ENCODE data around the gene ANXA3.

Gene ANXA3

DNA sequence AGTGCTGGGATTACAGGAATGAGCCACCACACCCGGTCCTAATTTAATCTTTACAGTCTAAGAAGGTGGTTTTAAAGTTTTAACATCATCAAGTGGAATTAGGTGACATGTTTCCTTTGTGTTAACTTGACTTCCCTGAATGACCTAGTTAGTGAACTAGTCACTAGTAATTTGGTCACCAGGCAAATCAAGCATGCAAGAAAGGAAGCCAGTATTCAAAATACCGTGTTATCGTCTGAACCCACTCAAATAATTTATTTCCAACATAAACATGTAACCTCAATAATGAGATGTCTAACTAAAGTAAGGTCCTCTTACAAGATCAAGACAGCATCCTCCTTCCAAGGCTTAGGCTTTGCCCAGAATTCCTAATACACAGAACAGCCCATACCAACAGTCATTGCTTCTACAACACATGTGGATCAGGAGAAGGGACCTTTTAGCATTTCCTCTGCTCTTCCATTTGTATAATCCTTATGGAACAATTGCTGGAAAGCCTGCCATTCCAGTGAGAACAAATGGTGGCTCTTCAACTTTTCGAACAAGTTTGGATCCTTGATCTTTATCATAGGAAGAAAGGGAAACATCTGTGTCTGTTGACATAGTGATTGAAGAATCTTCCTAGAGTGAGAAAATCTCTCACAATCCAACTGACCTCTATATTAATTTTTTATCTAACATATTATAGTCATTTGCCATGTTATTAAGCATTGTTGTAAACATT, 97.2 kb downstream of the ANXA3 start:
- no peak for DNase-seq

DNA sequence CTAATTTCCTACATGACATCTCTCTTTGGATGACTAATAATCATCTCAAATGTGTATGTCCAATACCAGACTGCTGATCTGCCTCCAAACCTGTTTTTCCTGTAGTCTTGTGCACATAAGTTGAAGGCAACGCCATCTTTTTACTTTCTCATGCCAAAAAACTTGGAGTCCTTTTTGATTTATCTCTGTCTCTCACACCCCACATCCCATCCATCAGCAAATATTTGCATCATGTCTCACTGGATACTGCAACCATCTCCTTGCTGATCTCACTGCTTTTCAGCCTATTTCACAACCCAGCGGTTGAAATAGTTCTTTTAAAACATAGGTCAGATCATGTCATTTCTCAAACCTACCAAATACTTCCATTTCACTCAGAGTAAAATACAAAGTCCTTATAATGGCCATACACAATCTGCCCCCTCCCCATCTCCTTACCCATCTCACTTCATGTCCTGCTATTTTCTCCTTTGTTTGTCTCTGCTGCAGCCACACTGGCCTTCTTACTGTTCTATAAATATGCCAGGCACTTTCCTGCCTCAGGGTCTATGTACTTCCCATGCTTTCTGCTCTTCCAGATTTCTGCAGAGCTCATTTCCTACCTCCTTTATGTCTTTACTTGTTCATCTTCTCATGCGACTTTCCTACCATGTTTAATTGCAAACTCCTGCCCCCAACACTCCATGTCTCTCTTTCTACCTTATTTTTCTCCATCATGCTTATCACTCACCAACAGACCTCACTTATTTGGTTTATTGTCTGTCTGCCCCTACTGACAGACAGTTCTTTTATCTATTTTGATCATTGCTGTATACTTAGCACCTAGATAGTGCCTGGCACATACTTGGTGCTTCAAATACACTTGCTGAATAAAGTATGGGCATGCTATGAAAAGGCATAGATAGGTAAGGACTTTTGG, 98.8 kb downstream of the ANXA3 start:
- DNase-seq = no peak

GRCh38 chr4:78651250-78651860, 99.8 kb downstream of the ANXA3 start:
- no peak for DNase-seq

DNA sequence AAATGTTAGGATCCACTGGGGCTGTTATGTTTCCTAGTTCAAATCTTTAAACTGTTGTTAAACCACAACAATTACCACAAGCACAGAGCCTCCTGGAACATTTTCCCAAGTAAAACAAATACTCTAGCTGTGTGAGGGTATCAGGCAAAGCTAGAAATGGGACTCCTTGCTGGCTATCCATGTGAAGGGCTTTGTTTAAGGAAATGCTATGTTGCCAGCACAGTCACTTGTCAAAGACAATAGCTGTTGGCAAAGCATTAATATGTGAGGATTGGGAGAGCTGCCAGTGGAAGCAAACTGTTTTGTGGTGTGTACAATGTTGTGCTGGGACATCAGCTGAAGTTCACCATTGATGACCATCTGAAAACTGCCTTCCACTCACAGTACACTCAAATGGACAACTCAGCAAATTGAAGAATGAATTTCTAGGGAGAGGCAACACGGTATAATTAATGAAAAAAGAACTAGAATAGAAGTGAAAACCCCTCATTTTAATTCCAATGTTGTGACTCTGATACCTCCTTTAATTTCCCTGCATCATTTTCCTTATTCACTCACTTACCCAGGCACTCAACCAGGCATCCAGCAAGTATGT, 100.8 kb downstream of the ANXA3 start:
- no peak for DNase-seq

DNA sequence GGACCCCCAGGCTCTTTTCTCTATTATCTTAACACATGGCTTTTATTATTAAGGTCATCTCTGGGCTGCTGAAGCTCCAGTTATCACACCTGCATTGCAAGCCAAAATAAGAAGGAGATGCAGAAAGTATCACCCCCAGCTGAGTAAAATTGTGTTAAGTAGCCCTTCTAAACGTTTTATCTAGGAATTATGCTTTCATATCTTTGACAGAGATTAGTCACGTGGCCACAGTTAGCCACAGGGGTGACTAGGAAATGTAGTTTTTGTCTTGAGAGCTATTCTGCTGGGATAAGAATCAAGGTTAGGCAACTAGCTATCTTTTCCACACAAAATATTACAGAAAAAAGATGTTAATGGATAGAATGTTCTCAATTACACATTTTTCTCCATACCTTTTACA, 102.1 kb downstream of the ANXA3 start:
- no peak for DNase-seq

GRCh38 chr4:78654807-78655206, 103.2 kb downstream of the ANXA3 start:
- no peak for DNase-seq

DNA sequence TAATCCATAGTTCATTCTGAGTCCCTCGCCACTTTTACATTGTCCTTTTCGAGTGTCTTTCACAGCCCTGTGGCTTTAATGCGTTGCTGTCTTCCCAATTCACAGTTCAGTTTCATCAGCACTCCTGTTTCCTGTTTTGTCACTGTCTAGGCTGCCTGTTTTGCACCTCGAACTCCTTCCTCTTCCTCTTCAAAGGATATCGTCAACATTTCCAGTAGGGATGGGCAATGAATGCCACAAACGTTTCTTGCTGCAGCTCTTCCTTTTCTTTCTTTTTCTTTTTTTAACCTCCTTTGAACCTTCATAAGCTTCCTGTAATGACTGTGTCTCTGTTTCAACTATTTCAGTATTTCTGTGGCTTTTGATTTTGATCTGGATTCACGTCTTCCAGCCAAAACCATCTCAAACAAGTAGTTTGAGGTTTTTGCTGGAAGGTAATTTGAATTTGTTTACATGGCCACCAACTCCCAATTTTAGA, 105.4 kb downstream of the ANXA3 start:
- peak; percentile 16 for DNase-seq

GRCh38 chr4:78659264-78659663, 107.7 kb downstream of the ANXA3 start:
- no peak for DNase-seq

GRCh38 chr4:78659665-78660064, 108.1 kb downstream of the ANXA3 start:
- no peak for DNase-seq
